Loucy (cell line): ENCODE measurements around the gene TMEM233.
A peak's percentile ranks its signal among the peaks of the same experiment; 100 is the strongest.

Source experiments
- CTCF ChIP-seq: fragments of 200-600 bp; sonication (generic); conservative IDR thresholded peaks from 2 replicates; pipeline ENCODE4 v1.5.1; 2014; ENCODE audit warnings: mild to moderate bottlenecking, antibody characterized with exemption, low read length
- EZH2phosphoT487 ChIP-seq: fragments of 200-600 bp; IDR thresholded peaks from 2 replicates; pipeline ENCODE4 v1.6.1; 2018; ENCODE audit warnings: antibody characterized with exemption, mild to moderate bottlenecking, moderate library complexity, borderline replicate concordance

- TF ChIP-seq CTCF: peak; percentile 82
- TF ChIP-seq EZH2phosphoT487: no peak
Measured at GRCh38 chr12:119667577-119668323, 74.2 kb downstream of the TMEM233 start, which contains the start of gene PRKAB1.
